Keratinocyte (primary cell): ENCODE data around the gene TOM1L1.

Experiments
- EZH2 ChIP-seq: IDR thresholded peaks from one replicate; pipeline ENCODE4 v1.6.1; 2012; ENCODE audit warnings: inconsistent platforms, mild to moderate bottlenecking, low read length, moderate library complexity
- TF ChIP-seq, protein P1 (sequence below), 3 experiments: IDR thresholded peaks in 1 of 3; conservative IDR thresholded peaks in 1 of 3; optimal IDR thresholded peaks in 1 of 3; 2 replicates in 2 of 3; 3 replicates in 1 of 3; pipeline versions ENCODE3 to v1.5.1; 2011; ENCODE audit warnings: low read length in 3 of 3, mild to moderate bottlenecking in 3 of 3, moderate library complexity in 2 of 3, control low read depth in 1 of 3, inconsistent platforms in 1 of 3; ENCODE audit not compliant: insufficient read depth in 2 of 3; ENCODE audit errors: extremely low read depth in 1 of 3

GRCh38 chr17:54932711-54933110, 32.1 kb downstream of the TOM1L1 start:
- TF ChIP-seq, protein P1, sequence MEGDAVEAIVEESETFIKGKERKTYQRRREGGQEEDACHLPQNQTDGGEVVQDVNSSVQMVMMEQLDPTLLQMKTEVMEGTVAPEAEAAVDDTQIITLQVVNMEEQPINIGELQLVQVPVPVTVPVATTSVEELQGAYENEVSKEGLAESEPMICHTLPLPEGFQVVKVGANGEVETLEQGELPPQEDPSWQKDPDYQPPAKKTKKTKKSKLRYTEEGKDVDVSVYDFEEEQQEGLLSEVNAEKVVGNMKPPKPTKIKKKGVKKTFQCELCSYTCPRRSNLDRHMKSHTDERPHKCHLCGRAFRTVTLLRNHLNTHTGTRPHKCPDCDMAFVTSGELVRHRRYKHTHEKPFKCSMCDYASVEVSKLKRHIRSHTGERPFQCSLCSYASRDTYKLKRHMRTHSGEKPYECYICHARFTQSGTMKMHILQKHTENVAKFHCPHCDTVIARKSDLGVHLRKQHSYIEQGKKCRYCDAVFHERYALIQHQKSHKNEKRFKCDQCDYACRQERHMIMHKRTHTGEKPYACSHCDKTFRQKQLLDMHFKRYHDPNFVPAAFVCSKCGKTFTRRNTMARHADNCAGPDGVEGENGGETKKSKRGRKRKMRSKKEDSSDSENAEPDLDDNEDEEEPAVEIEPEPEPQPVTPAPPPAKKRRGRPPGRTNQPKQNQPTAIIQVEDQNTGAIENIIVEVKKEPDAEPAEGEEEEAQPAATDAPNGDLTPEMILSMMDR (optimal IDR thresholded peaks at IDR 0.05 in 1 of 3, IDR thresholded peaks at IDR 0.05 in 1 of 3, conservative IDR thresholded peaks at IDR 0.05 in 1 of 3; ENCODE audit: extremely low read depth in 1 of 3, insufficient read depth in 2 of 3, low read length in 3 of 3): no peak
- no peak for TF ChIP-seq EZH2
